ENCODE results near the gene HPSE2. TPM values are rescaled to one million over a fixed set of nuclear protein-coding genes. Genes with fewer than 3 reads are reported as not detected.

The HPSE2 gene
- total RNA-seq, 1 experiment from 2014 or later, result not detected

- DNase-seq (ENCODE audit: low spot score), result no peak
These were observed 615.1 kb downstream of the HPSE2 start for GRCh38 chr10:98620503-98620902.

DNA sequence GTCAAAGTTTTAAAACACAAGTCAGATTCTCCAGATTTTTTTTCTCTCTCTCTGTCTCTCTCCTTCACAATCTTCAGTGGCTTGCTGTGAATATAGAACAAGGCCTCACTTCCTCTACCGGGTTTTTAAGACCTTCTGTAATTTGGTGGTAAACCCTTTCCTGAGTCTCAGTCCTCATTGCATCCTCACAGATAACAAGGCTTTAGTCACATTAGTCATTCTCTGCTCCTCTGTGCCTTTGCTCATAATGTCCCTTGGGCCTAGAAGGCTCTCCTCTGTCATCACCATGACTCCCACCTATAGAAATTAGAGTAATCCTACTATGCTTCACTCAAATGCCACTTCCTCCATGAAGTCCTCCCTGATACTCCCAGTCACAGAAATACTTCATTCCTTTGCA is 616.2 kb downstream of the HPSE2 start:
- no peak for DNase-seq (ENCODE audit: low spot score)

DNA sequence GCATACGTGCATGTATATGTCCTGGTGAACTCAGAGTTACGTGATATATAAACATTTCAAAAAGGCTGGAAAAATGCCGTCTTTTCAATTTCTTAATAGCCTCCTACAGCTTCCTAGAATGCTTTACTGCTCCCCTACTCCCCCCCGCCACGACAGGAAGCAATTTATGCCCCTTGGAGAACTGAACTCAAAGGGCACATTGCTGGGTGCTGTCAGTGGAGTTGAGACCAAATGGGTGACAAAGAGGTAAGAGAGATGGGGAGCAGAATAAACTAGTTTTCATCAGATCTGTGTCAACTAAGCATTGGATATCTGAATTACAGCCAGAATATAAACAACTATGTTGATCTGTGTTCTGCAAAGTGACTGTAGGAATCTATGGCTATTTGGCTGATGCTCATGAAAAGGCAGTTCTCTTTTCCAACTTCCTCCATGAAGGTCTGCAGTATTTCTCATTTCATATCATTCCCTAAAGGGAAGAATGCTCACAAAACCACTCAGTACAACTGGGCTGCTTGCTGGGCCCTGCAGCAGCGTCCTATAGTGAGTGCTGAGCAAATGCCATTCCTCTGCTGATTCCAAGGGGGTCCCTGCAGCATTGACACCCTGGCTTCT is 617.6 kb downstream of the HPSE2 start:
- no peak for DNase-seq (ENCODE audit: low spot score)

- no peak for DNase-seq (ENCODE audit: low spot score)
These were observed 622.2 kb downstream of the HPSE2 start for GRCh38 chr10:98613446-98613845.

GRCh38 chr10:98611436-98611835 is 624.2 kb downstream of the HPSE2 start:
- DNase-seq (ENCODE audit: low spot score), result no peak

GRCh38 chr10:98610836-98611235 is 624.8 kb downstream of the HPSE2 start:
- no peak for DNase-seq (ENCODE audit: low spot score)

- DNase-seq (ENCODE audit: low spot score), result no peak
These were observed 625.4 kb downstream of the HPSE2 start for GRCh38 chr10:98610301-98610700.

GRCh38 chr10:98609265-98609664 is 626.4 kb downstream of the HPSE2 start:
- DNase-seq (ENCODE audit: low spot score), result no peak

- no peak for DNase-seq (ENCODE audit: low spot score)
These were observed 627.2 kb downstream of the HPSE2 start for GRCh38 chr10:98608411-98608810.

GRCh38 chr10:98602224-98602623 is 633.4 kb downstream of the HPSE2 start:
- no peak for DNase-seq (ENCODE audit: low spot score)

DNA sequence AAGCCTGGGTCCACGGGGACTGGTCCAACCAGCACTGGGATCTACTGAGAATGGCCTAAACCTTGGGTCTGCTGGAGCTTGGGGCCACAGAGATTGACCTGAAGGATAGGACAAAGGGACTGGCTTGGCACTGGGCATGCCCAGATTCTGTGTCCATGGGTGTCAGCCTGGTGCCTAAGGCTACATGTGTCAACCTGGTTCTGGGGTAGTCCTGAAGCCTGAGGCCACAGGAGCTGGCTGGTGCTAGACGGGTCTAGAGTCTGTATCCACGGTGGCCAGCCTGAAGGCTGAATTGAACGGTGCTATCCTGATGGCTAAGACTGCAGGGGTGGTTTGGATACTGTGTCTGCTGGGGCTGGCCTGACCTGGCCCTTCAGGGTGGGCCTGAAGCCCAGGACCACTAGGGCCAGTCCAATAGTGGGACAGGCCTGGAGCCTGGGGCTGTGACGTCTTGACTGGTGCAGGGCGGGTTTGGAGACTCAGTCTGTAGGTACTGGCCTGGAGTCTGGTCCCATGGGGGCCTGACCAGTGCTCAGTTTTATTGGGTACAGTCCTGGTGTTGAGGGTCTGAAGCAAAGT is 636.5 kb downstream of the HPSE2 start:
- no peak for DNase-seq (ENCODE audit: low spot score)

DNA sequence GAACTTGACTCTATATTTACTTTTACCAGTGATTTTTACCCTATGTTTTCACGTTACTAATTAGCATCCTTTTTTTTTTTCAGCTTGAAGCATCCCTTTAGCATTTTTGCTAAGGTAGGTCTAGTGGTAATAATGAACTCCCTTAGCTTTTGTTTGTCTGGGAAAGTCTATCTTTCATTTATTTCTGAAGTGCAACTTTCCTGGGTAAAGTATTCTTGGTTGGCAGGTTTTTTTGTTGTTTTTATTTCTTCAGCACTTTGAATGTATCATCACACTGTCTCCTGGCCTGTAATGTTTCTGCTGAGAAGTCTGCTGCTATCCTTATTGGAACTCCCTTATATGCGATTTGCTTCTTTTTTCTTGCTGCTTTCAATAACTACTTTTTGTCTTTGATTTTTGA is 639.2 kb downstream of the HPSE2 start:
- DNase-seq (ENCODE audit: low spot score), result no peak

- no peak for DNase-seq (ENCODE audit: low spot score)
These were observed 646.0 kb downstream of the HPSE2 start for GRCh38 chr10:98589691-98590090.

- DNase-seq (ENCODE audit: low spot score), result no peak
These were observed 646.6 kb downstream of the HPSE2 start for GRCh38 chr10:98589007-98589406.

DNA sequence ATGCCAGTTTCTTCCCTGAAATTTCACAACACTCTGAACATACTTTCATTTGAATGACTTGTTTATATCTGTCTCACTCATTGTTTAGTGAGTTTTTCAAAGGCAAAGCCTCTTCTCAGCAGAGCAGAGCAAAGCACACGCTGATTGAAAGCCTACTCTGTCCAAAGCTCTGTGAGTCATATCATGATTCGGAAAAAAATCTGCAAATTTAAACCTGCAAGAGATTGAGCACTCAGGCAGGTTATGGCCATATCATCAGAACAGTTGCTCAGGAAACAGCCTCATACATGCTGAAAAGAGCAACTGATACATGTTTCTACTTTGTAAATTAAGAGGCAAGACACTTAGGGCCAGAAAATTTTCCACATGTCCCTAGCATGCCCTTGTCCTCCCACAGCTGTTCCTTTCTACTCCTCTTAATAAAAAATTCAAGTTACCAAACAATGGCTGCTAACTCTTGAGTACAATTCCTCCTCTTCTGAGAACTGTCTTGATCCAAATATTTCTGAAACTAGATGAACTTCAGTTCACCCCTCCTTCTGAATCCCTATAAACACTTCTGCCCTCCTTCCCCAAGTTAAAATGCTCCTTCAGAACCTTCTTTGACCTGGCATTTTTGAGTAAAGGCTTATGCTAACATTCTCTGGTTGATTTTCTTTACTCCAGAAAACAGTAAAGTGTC is 648.4 kb downstream of the HPSE2 start:
- DNase-seq (ENCODE audit: low spot score), result no peak

DNA sequence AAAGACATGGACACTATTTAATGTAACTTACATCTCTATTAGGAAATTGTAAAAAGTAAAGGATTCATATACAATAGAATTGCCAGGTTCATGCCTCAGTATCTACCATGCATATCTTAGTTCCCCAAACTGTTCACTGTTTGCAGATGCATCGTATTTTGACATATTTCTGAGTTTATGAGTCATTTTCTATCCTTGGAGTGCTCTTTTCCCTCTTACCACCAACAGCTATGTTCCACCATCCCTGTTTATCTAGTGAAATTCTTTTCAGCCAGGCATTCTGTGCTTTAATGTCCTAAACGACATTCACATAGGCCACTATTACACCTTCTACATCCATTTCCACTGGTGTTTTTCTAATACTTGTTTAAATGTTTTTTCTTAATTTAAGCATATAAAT is 649.6 kb downstream of the HPSE2 start:
- DNase-seq (ENCODE audit: low spot score), result no peak

GRCh38 chr10:98582363-98582762 is 653.3 kb downstream of the HPSE2 start:
- no peak for DNase-seq (ENCODE audit: low spot score)

- DNase-seq (ENCODE audit: low spot score), result no peak
These were observed 658.1 kb downstream of the HPSE2 start for GRCh38 chr10:98577578-98577977.

- DNase-seq (ENCODE audit: low spot score), result no peak
These were observed 658.5 kb downstream of the HPSE2 start for GRCh38 chr10:98577168-98577567.

DNA sequence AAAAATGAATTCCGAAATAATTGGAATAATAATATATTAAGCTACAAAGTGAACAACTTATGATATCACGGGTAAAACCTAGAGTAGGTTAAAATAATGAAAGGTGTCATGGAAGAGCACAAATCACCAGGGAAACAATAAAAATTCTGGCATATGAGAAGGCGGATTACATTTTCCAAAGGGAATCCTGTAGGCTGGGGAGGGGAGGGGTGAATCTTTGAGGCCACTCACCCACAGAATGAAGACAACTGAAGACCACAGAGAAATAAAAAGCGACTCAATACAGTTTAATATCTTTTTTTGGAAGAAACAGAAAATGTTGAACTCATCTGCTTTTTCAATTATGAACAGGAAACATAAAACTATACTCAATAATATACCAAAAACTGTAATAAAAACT is 659.6 kb downstream of the HPSE2 start:
- no peak for DNase-seq (ENCODE audit: low spot score)

DNA sequence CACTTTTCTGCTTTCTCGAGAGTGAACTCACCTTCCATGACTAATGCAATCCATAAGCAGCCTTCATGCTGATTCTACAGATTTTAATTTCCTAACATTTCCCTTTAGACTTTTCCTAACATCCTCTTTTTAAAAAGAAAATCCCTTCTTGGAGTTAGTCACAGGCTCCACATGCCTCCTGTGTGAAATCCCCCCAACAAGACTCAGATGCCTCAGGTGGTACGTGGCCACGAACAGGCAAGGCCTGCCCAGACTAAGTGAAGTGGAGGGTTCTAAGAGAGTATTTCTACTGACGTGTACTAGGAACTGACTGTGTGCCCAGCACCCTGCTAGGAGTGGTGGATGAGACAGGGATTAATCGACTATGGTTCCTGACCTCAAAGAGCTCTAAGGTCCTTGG is 663.1 kb downstream of the HPSE2 start:
- no peak for DNase-seq (ENCODE audit: low spot score)

GRCh38 chr10:98570834-98571233 is 664.8 kb downstream of the HPSE2 start:
- no peak for DNase-seq (ENCODE audit: low spot score)

DNA sequence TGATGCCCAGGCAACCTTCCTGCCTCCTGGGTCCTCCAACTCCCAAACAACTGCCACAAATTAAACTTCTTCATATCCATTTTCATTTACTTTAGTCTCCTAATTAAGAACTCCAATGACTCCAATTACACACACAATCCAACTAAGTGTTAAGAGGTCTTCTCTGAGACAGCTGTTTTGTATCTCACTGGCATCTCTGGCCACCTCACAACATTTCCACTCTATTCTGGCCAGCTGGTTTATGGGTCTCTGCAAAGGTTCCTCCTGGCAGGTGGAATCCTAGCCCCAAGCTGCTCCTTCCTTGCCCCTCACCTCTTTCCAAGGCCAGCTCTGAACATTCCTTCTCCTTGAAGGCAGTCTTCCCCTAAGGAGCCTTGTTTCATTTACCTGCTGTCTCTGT is 665.8 kb downstream of the HPSE2 start:
- DNase-seq (ENCODE audit: low spot score), result no peak

DNA sequence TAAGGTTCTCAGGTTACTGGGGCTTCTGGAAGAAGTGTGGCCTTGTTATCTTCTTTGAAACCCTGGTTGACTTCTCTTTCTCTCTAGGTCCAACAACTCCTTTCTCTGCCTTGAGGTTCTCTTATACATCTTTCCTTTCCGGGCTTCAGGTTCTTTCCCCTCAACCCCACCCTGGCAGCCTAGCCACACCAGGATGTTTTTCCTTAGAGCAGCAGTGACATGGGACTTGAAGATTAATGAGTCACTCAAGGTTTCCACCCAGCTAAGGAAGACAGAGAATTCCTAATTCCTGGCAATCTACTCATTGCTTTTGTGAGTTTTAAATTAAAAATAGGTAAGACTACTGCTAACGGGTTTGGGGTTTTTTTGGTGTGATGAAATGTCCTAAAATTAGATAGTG is 667.1 kb downstream of the HPSE2 start:
- peak; percentile 11 for DNase-seq (ENCODE audit: low spot score)

Measured in A172 (cell line).